Effector memory CD8-positive, alpha-beta T cell (primary cell): ENCODE results near the gene MYO1B.
A peak's percentile ranks its signal among the peaks of the same experiment; 100 is the strongest.

Source experiments
- ATAC-seq: fragments of 150-1000 bp; cut with Tn5 transposase; replicated peaks from 2 replicates; pipeline ENCODE4 v1.10.0; 2021; ENCODE audit warnings: mild to moderate bottlenecking, moderate library complexity
- DNase-seq, 3 experiments: peaks; one replicate each; pipeline ENCODE4 v3.0.0; 2021
- H3K27ac Mint-ChIP-seq, 2 donors: one replicate each; pipeline ENCODE4 v1.8.0; 2022; ENCODE audit warnings: mild to moderate bottlenecking in 2 of 2, mixed read lengths in 2 of 2, moderate library complexity in 2 of 2
- H3K27me3 Mint-ChIP-seq, 2 donors: one replicate each; pipeline ENCODE4 v1.8.0; 2022; ENCODE audit warnings: mixed read lengths in 2 of 2
- H3K36me3 Mint-ChIP-seq: one replicate; pipeline ENCODE4 v1.8.0; 2022; ENCODE audit warnings: mild to moderate bottlenecking, moderate library complexity, mixed read lengths; ENCODE audit not compliant: insufficient read depth
- H3K4me1 Mint-ChIP-seq, 2 donors: one replicate each; pipeline ENCODE4 v1.8.0; 2022; ENCODE audit warnings: low read depth in 2 of 2, mixed read lengths in 2 of 2
- H3K4me3 Mint-ChIP-seq, 2 donors: one replicate each; pipeline ENCODE4 v1.8.0; 2022; ENCODE audit warnings: mild to moderate bottlenecking in 2 of 2, mixed read lengths in 2 of 2, moderate library complexity in 2 of 2
- H3K9me3 Mint-ChIP-seq, 2 donors: one replicate each; pipeline ENCODE4 v1.8.0; 2022; ENCODE audit warnings: mixed read lengths in 2 of 2

The MYO1B gene

DNA sequence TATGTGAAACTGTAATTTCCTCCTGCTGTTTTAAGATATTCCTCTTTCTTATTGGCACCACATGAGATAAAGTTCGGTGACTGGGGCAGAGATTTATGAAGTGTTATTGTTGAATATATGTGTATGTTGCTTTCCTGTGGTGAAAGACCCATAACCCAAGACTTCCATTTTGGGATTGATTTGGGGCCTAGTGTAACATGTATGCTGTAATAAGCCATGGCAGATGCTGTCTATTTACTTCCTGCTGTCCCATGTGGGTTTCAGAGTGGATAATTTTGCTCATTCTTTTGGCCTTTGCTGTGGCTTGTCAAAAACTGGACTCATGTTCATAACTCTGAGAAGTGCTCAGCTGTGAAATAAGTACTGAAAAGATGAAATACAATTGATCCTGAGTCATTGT lies 10.8 kb upstream of the MYO1B start:
- peaks cover 0 to 3% of the 10 kb centered on the region in 2 donors for H3K9me3 Mint-ChIP-seq
- H3K4me1 Mint-ChIP-seq = no peaks in the 10 kb centered on the region
- DNase-seq = no peak
- H3K36me3 Mint-ChIP-seq = no peaks in the 10 kb centered on the region
- H3K27ac Mint-ChIP-seq = no peak overlapping the region
- H3K4me3 Mint-ChIP-seq = no peak overlapping the region
- H3K27me3 Mint-ChIP-seq = no peaks in the 10 kb centered on the region
- ATAC-seq = no peak

DNA sequence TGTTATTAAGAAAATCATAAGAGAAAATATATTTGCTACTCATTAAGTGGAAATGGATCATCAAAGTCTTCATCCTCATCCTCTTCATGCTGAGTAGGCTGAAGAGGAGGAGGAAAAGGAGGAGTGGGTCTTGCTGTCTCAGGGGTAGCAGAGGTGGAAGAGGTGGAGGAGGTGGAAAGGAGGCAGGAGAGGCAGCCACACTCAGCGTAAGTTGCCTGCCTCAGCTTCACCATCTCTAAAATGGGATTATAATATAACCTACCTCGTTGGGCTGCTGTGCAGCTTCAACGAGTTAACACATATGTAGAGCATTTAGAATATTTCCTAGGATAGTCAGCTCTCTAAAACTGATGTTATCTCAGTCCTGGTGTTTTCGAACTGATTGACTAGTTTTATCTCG lies 4.3 kb upstream of the MYO1B start:
- peaks cover 2% of the 10 kb centered on the region in 2 donors for H3K4me1 Mint-ChIP-seq
- H3K9me3 Mint-ChIP-seq = peaks cover 0 to 3% of the 10 kb centered on the region in 2 donors
- no peak for DNase-seq
- H3K27ac Mint-ChIP-seq = no peak overlapping the region
- peaks cover 0 to 2% of the 10 kb centered on the region in 2 donors for H3K27me3 Mint-ChIP-seq
- no peak for ATAC-seq
- no peaks in the 10 kb centered on the region for H3K36me3 Mint-ChIP-seq
- H3K4me3 Mint-ChIP-seq = no peak overlapping the region

DNA sequence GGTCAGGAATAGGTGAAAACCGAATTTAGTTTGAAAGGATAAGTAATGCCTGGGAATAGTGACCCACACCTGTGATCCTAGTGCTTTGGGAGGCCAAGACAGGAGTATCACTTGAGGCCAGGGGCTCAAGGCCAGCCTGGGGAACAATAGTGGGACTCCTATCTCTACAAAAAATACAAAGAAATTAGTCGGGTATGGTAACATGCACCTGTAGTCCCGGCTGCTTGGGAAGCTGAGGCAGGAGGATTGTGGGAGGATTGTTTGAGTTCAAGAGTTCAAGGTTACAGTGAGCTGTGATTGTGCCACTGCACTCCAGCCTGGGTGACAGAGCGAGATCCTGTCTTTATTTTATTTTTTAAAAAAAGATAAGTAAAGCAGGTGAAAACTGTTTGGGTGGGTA lies 3.8 kb upstream of the MYO1B start:
- H3K27ac Mint-ChIP-seq = no peak overlapping the region
- no peak overlapping the region for H3K4me3 Mint-ChIP-seq
- DNase-seq = no peak
- H3K9me3 Mint-ChIP-seq = peaks cover 0 to 3% of the 10 kb centered on the region in 2 donors
- no peak for ATAC-seq
- H3K27me3 Mint-ChIP-seq = peaks cover 5 to 7% of the 10 kb centered on the region in 2 donors
- H3K36me3 Mint-ChIP-seq = no peaks in the 10 kb centered on the region
- peaks cover 2 to 7% of the 10 kb centered on the region in 2 donors for H3K4me1 Mint-ChIP-seq

DNA sequence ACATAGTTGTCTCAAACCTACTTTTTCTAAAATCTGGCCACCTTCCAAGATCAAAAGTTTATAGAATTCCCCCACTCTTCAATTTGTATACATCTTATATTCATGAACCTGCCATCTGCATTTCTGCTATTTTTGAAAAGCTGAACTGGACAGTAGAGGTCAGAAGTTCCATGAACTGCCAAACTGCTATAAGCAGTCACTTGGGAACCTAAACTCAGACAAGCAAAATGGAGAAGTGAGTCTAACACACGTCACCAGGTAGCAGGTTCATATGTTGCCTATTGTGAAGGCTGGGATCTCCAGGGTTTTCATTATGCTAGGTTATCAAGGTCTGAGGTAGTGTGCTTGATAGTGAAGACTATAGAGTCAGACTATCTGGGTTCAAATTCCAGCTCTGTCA lies 2.0 kb upstream of the MYO1B start:
- H3K9me3 Mint-ChIP-seq = no peaks in the 10 kb centered on the region
- no peak overlapping the region for H3K27ac Mint-ChIP-seq
- H3K4me3 Mint-ChIP-seq = no peak overlapping the region
- peaks cover 22 to 24% of the 10 kb centered on the region in 2 donors for H3K27me3 Mint-ChIP-seq
- DNase-seq (no peak), ATAC-seq (no peak)
- no peaks in the 10 kb centered on the region for H3K36me3 Mint-ChIP-seq
- H3K4me1 Mint-ChIP-seq = peaks cover 2 to 8% of the 10 kb centered on the region in 2 donors

DNA sequence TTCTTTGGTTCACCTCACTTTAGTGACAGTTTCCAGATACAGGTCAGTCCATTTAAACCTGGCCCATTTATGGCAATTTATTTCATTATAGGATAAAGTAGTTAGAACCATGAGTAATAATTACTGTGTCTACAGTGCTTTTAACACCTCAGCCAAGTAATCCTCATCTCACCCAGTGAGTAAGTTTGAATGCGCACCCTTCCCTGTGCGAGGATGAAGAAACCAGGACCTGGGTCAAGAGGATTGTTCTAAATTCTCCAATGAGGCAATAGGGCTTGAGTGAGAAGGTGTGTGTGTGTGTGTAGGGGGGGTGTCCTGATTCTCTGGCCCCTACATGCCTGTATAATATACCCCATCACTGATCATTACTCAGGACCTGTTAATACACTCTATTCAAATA lies 854 bp upstream of the MYO1B start:
- Mint-ChIP-seq H3K36me3 (no peaks in the 10 kb centered on the region), H3K9me3 (no peaks in the 10 kb centered on the region), H3K4me3 (peak overlapping the region; percentile 54 to 72), H3K4me1 (peaks cover 2 to 8% of the 10 kb centered on the region in 2 donors), H3K27ac (no peak overlapping the region), H3K27me3 (peaks cover 22 to 24% of the 10 kb centered on the region in 2 donors)
- no peak for ATAC-seq
- no peak for DNase-seq

DNA sequence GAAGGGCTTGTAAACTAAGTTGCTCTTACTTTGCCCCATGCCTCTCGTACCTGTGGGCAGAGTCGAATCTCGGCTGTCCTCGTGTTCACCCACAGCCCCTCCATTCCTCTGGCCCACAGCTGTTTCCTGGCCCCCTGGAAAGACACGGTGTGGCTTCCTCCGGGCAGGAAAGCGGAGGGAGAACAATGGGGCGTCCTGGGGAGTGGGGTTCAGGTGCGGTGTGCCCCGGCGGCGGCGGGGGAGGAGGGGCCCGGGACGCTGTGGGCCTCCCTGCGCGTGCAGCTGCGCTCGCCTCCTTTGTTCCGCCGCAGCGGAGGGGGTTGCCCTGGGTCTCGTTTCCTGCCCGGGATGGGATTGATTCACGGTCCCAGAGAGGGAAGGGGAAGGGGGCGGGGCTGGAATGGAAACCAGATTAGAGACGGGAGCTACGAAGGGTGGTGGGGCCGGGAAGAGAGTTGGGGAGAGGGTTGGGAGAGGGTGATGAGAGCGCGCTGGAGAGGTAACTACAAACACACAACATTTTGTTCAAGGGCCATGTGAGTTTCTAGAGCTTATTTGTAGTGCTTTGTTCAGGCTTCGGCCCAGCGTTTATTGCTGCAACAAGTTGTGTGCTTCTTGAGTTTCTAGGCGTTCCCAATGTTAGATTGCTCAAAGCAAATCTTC lies 796 bp downstream of the MYO1B start:
- peaks cover 22 to 24% of the 10 kb centered on the region in 2 donors for H3K27me3 Mint-ChIP-seq
- no peaks in the 10 kb centered on the region for H3K9me3 Mint-ChIP-seq
- peaks cover 2 to 8% of the 10 kb centered on the region in 2 donors for H3K4me1 Mint-ChIP-seq
- DNase-seq = no peak
- peak overlapping the region; percentile 68 to 75 for H3K4me3 Mint-ChIP-seq
- no peak overlapping the region for H3K27ac Mint-ChIP-seq
- H3K36me3 Mint-ChIP-seq = no peaks in the 10 kb centered on the region
- ATAC-seq = peak; percentile 18

DNA sequence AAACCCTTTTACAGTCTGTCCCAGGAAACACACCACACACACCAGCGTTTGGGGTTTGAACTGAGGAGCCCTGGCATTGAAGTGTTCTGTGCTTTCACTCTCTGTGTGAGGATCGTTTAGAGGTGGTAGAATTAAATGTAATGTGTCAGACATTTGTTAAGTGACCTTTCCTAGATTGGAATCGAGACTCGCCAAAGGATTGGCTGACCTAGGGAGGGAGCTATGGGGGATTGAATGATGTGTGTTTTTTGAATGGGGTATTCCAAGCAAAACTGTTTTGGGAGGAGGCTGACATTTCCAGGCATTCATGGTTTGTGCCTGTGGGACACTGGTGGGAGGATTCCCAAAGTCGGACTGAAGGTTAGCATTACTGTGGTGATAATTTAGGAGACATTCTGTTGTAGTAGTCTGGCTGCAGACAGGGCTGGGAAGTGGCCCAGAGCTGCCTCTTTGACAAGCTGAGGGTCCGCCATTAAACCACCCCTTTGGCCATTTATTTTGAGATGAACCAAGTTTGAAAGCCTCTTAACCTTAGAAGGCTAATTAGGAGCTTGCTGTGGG lies 1.7 kb downstream of the MYO1B start:
- peak overlapping the region; percentile 68 to 75 for H3K4me3 Mint-ChIP-seq
- peaks cover 22 to 24% of the 10 kb centered on the region in 2 donors for H3K27me3 Mint-ChIP-seq
- peaks cover 2 to 8% of the 10 kb centered on the region in 2 donors for H3K4me1 Mint-ChIP-seq
- H3K36me3 Mint-ChIP-seq = no peaks in the 10 kb centered on the region
- H3K27ac Mint-ChIP-seq = no peak overlapping the region
- DNase-seq = no peak
- H3K9me3 Mint-ChIP-seq = no peaks in the 10 kb centered on the region
- no peak for ATAC-seq

DNA sequence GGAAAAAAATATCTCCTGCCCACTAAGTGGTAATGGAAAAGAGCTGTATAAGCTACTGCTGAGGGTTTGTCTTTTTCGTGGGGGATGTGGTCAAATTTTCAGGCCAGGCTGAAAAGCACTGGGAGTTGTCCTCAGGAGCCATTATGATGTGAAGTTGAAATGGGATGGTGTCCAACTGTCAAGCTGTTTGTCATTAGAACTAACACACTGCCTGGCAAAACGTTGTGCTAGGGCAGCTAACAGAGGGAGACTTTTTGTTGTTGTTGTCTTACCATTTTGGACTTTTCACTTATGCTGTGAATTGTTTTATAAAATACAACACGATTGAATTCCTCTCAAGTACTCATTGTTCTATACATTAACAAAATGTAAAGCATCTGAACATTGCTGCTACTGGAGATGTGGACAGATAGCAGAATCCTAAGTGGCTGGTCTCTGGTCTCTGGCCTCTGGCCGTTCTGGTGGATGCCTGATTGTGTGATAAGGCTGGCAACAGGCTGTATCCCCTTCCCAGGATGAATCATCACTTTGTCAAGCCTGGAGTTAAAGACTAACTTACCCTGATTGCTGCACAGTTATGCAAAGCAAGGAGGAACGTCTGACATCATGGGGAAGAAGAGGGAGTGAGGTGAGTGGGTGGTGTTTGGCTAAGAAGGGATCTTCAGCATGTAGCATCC lies 2.3 kb downstream of the MYO1B start:
- peaks cover 2 to 8% of the 10 kb centered on the region in 2 donors for H3K4me1 Mint-ChIP-seq
- no peaks in the 10 kb centered on the region for H3K36me3 Mint-ChIP-seq
- ATAC-seq = no peak
- H3K27ac Mint-ChIP-seq = no peak overlapping the region
- H3K4me3 Mint-ChIP-seq = no peak overlapping the region
- H3K27me3 Mint-ChIP-seq = peaks cover 22 to 24% of the 10 kb centered on the region in 2 donors
- DNase-seq = no peak
- H3K9me3 Mint-ChIP-seq = no peaks in the 10 kb centered on the region

DNA sequence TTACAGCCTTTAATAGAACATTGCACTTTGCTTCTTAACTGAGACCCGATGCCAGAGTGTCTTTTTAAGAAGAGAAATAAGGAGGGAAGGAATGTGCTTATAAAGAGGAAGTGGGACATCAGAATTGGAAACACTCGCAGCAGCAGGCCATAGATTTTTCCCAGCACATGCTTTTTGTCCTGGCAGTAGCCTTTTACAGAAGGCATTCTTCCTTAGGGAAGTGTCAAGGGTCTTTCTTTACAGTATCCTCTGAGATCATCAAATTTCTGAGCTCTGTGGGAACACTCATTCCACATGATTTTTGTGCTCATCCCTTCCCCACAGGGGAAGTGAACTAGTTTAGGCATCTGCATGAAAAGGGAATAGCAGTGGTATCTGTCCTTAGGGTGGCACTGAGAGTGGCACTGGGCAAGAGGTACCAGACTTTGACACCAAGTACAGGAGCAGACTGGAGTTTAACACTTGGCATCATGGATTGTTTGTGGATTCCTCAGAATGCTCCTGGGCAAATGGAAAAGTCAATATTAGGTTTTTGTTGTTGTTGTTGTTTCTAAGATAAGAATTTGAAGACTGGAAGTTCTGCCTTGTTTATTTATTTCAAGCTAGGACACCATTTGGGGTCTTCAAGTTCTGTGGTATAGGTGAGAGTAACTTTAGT lies 4.1 kb downstream of the MYO1B start:
- Mint-ChIP-seq H3K4me3 (no peak overlapping the region), H3K27ac (no peak overlapping the region), H3K9me3 (no peaks in the 10 kb centered on the region), H3K27me3 (peaks cover 22 to 24% of the 10 kb centered on the region in 2 donors), H3K4me1 (peaks cover 2 to 8% of the 10 kb centered on the region in 2 donors), H3K36me3 (no peaks in the 10 kb centered on the region)
- DNase-seq (no peak), ATAC-seq (no peak)

DNA sequence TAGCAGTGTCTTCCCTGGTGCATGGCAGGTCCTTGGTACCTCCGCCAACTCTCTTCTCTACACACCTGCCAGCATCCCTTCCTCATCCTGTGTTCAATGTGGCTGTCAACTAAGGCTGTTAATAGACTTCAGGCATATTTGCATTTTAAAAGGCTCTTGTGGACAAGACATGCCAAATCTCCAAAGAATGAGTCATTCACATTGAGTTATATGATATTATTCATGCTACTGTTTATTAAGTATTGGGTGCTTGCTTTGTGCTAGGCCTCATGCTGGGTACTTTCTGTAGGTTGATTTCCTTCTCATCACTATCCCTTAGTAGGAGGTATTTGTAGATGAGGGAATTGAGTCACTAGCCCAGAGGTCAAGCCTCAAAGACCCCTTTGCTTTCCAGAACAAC lies 5.2 kb downstream of the MYO1B start:
- no peaks in the 10 kb centered on the region for H3K36me3 Mint-ChIP-seq
- H3K27me3 Mint-ChIP-seq = peaks cover 24 to 28% of the 10 kb centered on the region in 2 donors
- ATAC-seq (no peak), DNase-seq (no peak)
- H3K4me1 Mint-ChIP-seq = peaks cover 2 to 8% of the 10 kb centered on the region in 2 donors
- H3K4me3 Mint-ChIP-seq = no peak overlapping the region
- H3K9me3 Mint-ChIP-seq = no peaks in the 10 kb centered on the region
- no peak overlapping the region for H3K27ac Mint-ChIP-seq

DNA sequence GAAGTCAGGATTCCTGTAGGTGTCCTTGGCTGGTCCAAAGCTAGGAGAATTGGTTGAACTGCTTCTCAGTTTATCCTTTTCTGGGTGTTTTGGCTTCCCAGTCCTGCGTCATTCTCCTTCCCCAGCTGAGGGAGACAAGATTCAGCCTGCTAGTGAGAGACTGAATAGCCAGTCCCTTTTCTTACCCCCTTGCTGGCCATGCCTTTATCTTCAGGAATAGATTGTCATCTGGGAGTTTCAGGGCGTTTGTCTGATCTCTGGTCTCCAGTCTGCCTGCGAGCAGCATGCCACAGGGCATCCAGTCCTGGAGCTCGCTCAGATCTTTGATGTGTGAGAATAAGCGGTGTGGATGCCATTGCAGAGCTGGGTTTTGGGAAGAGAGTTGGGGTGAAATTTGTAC lies 5.8 kb downstream of the MYO1B start:
- Mint-ChIP-seq H3K9me3 (no peaks in the 10 kb centered on the region), H3K36me3 (peaks cover 3% of the 10 kb centered on the region), H3K27ac (no peak overlapping the region), H3K27me3 (peaks cover 22 to 31% of the 10 kb centered on the region in 2 donors), H3K4me3 (no peak overlapping the region), H3K4me1 (peaks cover 0 to 5% of the 10 kb centered on the region in 2 donors)
- no peak for ATAC-seq
- no peak for DNase-seq

DNA sequence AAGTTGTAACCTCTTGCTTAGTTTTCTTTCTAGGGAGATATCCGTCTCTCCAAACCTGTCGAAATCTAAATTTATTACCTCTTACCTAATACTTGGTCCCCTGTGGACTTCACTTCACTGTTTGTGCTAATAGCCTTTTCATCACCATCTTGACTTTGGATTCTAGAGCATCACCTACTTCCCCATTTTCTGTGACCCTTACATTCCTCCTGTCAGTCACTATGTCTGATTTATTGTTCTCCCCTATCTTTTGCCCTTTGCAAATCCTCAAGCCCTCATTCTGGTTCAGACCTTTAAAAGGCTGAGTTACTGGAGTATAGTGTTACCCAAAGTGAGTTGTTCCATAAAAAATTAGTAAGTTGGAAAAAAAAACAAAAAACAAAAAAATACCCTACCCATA lies 7.5 kb downstream of the MYO1B start:
- Mint-ChIP-seq H3K4me1 (no peaks in the 10 kb centered on the region), H3K4me3 (no peak overlapping the region), H3K27ac (no peak overlapping the region), H3K36me3 (peaks cover 3% of the 10 kb centered on the region), H3K27me3 (peaks cover 4 to 13% of the 10 kb centered on the region in 2 donors), H3K9me3 (no peaks in the 10 kb centered on the region)
- ATAC-seq = no peak
- no peak for DNase-seq

DNA sequence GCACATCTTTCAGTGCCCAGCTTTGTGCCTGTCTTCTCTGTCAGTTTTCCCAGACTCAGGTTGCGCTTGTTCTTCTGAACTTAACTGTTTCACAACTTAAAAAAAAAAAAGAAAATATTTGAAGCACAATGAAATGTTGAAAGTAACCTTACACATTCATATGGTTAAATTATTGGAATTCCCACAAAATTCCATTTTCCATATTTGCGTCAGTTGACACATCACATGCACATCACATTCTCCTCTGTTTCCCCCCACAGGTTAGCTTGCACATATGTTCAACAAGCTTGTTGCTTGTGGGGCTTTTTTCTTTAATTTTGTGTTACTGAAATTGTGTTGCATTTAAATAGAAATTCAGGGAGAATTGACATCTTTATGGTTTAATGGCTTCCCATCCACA lies 8.3 kb downstream of the MYO1B start:
- H3K9me3 Mint-ChIP-seq = no peaks in the 10 kb centered on the region
- no peak overlapping the region for H3K4me3 Mint-ChIP-seq
- ATAC-seq = no peak

More for the DNA sequence above, 8.3 kb downstream of the MYO1B start:
- Mint-ChIP-seq H3K4me1 (no peaks in the 10 kb centered on the region), H3K36me3 (peaks cover 3% of the 10 kb centered on the region), H3K27ac (no peak overlapping the region), H3K27me3 (peaks cover 0 to 9% of the 10 kb centered on the region in 2 donors)
- DNase-seq = no peak
